ENCODE data around the gene IL1RAPL1.

GRCh38 chrX:29040160-29040559 is 452.9 kb downstream of the IL1RAPL1 start:
- no peak for TF ChIP-seq CTCF (IDR thresholded peaks at IDR 0.05)
- no peak for TF ChIP-seq POLR2AphosphoS5 (IDR thresholded peaks at IDR 0.05)
- TF ChIP-seq EP300 (IDR thresholded peaks at IDR 0.05), result no peak
- TF ChIP-seq POLR2A (IDR thresholded peaks at IDR 0.05; ENCODE audit: low read depth), result no peak

All from esophagus muscularis mucosa (tissue), 4 donors.